ENCODE measurements around the gene S100A10.

Gene S100A10

DNA sequence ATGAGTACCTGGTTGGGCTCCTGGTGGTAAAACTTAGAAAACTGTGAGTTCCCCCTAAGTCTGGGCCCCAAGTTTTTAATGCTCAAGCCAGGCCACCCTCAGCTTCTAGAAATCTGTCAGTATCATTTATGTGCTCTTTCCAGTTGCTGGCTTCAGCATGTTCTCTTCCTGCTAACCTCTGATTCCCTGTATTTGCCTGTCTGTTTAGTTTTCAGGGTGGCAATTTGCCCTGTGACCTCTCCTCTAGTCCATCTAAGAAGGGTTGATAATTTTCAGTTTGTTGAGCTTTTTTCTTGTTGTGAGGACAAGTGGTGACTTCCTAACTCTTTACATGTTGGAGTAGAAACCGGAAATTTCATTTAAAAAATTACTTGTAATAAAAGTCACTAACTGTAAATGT lies 16.0 kb upstream of the S100A10 start:
- DNase-seq, result no peak

DNA sequence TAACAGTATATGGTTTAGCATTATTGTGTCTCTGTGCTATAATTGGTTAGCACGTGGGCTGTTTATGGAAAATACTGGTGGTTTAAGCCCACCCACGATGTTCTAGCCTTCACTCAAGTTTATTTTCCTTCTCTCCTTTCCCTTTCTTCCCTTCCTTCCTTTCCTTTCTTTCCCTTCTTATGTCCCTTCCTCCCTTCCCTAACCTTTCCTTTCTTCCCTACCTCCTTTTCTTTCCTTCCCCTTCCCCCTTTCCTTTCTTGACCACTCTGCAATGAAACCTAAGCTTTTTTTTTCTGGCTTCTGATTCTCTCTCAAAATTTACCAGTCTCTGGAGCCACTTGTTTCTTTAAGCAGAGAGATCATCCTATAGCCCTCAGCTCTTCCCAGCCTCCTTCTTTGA lies 13.4 kb upstream of the S100A10 start:
- no peak for DNase-seq

DNA sequence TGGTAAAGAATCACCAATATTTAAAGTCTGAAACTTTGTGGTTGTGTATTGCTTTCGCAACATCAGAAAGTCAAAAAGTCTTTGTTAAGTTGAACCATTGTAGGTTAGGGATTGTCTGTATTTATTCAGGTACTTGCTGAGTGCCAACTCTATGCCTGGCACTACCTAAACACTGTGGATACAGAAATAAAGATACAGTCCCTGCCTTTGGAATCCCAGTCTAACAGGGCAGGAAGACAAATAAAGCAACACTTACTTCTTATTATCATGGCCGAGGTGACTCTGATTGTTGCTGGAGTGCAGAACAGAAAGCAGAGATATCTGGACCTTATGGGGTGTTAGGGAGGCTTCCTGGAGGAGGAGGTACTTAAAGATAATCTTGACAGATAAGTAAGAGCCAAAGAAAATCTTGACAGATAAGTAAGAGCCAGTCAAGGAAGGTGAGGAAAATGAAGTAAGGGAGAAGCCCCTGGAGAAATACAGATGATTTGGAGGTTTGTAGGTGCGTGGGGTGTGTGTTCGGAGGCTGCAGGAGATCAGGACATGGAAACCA lies 11.8 kb upstream of the S100A10 start:
- DNase-seq, result no peak

DNA sequence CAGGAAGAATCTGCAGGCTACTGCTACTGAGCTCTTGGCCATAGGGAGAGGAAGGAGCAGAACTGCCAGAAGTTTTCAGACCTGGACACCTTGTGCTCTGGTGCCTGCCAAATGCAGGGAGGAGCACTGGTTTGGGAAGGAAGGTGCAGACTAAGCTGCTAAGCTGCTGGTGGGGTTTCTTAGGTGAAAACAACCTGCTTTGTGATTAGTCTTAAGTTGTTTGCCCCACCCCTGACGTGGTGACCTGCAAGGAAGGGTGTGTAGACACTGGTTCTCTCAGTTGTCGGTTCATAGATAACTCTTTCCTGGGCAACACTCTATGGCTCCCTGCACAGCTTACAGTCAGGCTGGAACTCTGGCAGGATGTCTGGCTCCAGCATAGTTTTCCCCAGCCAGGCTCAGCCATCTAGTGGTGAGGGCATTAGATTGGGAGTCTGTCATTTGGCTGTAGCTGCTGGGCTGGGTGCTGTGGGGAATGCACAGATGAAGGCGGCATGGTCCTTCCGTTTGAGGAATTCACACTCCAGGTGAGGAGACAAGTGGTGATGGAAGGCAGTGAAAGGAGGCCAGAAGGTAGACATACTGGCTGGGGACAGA lies 10.3 kb upstream of the S100A10 start:
- DNase-seq, result no peak

DNA sequence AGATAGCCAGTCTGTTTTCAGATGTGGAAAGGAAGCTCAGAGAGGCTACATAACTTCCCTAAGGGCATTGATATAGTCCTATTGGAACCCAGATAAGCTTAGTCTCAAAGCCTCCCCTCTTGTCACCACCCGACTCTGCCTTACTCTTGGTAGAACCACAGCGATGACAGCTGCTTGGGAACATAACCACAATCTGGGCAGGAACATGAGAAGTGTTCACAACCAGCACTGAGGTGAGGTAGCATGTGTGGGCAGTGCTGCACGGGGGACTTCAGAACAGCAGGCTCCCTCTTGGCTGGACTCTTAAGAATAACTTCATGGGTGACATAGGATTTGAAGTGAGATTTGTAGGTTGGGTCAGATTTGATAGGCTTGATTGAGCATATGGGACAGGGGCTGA lies 9.3 kb upstream of the S100A10 start:
- no peak for DNase-seq

DNA sequence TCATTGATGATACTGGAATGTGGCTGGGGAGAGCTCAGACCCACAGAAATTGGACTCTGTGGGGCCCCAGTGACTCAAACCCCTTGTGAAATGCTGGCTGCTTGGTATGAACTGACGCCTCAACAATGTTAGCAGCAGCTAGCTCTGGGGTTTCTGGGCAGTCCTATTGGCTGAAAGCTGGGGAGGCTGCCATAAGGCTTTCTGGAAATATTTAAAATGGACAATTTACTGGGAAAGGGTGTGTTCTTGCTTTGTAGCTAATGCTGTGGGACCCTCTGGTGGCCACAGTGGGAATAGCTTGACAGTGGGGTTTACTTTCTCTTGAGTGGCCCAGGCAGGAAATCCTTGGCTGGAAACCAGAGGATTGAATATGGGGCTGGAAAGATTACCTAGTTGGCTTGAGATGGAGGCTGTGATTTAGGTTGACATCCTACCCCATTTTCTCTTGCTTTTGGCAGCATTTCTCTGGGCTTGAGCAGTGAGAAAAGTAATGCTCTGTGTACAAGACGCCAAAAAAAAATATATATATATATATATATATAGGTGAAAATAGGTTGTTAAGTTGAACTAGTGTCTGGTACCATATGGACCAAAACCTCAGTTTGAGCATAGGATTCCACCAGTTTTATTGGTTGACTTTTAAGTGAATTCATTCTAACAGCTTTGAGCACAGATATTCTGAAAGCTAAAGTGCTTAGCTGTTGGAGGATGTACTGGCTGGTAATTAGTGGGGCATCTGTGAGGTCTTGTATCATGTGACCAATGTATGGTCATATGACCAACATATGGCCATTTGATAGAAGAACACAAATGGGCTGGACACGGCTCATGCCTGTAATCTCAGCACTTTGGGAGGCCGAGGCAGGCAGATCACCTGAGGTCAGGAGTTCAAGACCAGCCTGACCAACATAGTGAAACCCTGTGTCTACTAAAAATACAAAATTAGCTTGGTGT lies 8.2 kb upstream of the S100A10 start:
- peak; percentile 41 for DNase-seq

DNA sequence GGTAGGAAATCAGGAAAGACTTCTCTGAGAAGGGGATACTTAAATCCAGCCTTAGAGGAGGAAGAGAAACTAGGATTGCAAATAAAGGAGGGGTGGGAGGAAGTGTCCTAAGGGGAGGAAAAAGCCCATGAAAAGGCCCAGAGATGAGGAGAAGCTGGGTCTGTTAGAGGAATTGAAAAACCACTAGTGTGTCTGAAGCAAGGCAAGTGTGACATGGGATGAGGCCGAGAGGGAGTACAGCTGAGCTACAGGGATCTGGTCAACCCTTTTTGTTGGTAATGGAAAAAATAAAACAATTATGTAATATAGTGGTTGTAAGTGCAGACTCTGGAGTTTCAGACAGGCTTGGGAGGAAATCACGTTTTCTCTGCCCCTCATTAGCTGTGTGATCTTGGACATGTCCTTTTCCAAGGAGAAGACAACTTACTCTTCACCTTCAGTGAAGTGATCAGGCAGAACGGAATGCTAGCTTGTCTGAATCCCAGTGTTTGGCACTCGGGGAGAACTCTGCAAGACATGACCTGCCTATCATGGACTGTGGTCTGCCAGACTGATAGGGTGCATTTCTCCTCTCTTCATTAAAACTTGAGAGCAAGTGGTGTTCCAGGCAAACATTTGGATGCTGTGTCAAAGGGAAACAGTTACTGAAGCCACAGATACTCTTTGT lies 7.4 kb upstream of the S100A10 start:
- no peak for DNase-seq

DNA sequence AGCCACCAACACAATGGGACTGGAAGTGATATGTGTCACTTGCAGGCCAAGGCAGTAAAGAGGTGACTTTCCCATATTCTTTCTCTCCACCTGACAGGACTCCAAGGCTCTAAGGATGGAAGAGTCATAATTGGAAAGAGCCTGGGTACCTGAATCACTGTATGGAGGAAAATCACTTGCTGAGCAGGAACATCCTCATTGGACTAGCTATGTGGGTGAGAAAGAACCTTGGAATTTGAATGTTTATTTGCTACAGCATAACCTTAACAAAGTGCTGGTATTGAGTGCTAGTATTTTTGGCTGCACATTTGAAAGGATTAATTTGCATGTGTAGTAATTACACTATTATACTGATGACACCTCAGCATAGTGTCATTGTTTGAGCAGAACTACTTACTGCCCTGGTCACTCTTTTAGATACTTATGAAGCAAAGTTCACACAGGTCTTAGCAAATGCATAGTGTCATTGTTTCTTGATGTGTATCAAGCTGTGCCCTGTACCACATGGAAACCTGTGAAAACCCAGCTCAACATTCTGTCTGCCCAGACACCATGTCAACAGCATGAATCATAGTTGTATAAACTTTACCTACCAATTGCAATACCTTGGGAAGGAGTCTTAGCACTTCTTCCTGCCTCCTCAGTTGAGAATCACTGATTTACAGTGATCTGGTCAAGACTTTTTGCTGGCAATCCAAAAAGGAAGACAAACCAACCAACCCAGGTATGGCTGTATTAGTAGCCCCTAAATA lies 5.1 kb upstream of the S100A10 start:
- no peak for DNase-seq

DNA sequence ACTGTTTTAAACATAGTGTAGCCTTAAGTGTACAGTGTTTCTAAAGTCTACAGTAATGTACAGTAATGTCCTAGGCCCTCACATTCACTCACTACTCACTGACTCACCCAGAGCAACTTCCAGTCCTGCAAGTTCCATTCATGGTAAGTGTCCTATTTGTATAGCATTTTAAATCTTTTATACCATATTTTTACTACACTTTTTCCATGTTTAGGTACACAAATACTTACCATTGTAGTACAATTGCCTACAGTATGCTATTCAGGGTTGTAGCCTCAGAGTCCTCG lies 3.6 kb upstream of the S100A10 start:
- no peak for DNase-seq

DNA sequence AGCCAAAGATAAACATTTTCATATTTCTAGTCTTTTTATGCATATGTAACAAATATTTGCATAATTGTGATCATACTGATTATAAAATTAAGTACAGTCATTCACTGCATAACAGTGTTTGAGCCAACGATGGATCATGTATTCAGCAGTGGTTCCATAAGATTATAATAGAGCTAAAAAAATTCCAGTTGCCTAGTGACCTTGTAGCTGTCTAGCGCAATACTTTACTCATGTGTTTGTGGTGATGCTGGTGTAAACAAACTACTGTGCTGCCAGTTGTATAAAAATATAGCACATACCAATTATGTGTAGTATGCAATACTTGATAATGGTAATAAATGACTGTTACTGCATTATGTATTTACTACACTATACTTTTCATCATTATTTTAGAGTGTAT lies 2.1 kb upstream of the S100A10 start:
- no peak for DNase-seq

DNA sequence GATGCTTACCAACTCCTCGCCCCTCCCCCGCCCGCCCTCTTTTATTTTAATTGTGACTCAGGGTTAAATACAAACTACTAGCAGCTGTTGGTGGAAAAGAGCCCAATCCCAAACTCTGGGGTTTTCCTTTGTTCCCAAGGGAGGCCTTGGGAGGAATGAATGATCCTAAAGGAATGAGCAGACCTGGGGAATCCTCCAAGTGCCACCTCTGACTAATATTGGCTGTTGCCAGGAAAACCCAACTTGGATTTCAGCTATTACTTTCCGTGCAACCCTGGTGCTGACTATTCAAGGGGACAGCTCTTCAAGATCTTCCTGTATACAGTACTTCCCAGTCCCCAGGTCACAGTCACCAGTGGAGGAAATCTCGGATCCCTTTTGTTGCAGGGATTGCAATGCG lies 1.3 kb upstream of the S100A10 start:
- no peak for DNase-seq

DNA sequence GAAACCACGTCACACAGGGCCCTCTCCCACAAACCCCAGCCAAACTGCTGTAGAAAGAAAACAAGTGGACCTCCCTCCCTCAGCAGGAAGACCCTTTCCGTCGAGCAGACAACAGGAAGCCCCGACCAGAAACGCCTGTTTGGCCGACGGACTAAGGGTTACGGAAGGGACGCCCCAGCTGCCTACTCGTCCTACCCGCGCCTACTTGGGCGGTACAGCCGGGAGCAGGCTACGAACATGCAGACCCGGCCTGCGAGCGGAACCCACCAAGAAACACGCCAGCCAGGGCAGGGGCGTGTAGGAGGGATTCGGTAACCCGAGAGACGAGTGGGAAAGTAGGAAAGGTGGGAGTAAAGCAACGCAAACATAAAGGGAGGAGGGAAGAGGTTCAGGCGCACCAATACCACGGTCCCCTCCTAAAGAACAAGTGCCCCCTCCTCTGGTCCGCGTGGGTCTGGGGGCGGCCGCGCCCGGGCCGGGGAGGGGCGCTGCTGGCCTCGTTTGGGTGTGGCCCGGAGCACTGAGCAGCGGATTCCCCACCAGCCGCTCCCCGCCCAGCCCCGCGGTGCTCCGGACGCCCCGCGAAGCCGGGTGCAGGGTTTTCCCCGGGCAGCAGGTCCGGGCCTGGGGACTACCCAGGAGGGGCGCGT lies 450 bp downstream of the S100A10 start:
- no peak for DNase-seq

DNA sequence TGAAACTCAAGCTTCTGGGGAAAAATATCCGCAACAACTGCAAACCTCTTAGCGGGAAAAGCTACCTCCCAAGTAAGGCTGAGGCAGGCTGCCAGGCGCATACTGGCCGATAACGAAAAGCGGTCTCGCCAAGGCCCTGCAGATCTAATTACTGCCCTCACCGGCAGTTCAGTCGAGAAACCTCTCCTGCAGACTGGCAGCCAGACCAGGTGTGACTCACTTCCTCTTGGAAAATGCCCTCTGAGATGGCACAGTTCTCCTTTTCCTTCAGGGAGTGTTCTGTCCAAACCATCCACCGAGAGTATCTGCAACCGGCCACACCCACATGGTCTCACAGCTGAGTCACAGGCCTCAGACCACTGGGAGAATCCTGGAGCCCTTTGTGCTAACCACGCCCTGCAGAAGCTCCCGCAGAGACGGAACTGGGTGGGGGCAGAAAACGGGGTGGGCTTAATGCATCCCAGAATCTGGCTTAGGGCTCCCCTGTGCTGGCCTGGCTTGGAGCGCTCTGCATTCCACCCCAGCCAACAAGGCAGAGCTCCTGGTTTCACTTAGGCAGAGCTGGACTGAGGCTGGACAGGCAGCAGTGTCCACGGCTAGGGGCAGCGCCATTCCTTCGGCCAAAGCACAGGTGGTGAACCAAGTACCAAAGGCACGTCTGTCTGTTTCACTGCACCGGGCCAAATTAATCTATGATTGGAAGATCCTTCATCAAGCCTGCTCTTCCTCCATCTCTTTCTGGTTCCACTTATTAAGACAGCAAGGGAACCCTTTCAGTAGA lies 1.2 kb downstream of the S100A10 start:
- no peak for DNase-seq

DNA sequence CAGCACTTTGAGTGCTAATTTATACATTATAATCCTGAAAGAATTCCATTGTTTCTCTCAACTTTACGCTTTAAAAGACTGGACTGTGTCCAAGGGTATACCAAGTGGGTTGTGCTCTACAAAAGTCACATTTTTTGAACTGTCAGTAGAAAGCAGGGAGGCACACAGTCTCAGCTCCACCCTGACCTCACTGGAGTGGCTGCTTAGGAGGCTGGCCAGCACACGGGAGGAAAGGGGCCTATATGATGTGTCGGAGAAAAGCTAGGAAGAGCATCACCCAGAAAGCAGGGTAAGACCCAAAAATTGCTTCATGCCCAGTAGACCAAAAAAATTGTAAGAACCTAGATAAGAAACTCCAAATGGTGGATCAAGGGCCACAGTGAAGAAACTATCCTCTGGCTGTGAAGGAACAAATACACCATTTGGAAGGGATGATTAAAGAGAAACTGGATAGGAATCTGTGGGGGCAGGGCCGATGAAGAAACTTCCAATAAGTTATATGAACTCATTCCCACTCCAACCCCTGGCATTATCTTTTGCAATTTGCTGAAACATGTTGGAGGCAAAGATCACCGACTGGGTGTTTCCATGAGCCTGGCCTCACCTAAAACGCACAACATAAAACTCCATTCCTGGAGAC lies 1.9 kb downstream of the S100A10 start:
- DNase-seq, result no peak

DNA sequence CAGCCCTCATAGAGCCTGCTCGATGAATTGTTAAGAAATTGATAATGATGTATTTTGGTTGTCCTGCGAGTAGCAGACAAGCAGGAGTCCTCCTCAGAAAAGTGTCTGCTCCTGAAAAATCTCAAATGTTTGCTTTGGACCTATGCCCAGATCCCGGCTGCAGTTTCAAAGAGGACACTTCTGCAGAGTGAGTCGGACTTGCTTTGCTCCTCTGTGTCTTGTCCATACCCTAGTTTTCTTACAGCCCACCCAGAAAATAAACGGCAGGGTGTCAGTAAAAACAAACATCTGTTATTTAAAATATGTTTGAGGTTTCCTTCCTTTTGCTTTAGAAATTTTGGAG lies 2.8 kb downstream of the S100A10 start:
- no peak for DNase-seq

DNA sequence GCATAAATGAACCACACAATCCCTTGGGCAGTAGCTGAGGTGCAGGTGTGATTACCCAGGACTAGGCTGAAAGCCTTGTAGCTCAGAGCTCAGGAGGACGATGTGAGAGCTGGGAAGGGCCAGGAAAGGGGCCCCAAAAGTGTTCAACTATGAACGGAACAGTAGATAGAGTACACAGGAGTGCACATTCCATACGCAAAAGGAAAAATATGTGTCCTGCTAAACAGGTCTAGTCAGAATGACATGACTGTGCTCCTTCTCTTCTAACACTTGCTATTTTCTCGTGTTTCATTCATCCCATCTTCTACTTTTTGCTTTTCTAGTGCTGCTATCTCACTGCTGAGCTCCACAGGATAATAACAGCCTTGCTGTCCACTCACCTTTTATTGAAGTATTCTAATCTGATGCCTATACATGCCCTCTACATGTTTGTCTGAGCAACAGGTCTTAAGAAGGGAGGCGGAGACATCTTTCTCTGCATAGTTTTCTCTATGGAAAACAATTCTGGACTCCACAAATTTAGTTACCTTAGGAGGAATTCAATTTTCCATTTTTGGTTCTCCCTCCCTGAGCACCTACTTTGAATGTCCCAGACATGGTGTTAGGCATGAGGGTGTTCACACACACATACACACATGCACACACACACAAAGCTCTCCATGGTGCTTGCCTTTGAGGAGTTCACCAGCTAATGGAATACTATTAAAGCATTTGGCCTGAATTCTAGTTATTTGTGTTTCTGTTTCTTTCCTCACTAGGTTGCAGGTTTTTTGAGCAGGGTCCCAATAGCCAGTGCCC lies 3.4 kb downstream of the S100A10 start:
- DNase-seq, result no peak

DNA sequence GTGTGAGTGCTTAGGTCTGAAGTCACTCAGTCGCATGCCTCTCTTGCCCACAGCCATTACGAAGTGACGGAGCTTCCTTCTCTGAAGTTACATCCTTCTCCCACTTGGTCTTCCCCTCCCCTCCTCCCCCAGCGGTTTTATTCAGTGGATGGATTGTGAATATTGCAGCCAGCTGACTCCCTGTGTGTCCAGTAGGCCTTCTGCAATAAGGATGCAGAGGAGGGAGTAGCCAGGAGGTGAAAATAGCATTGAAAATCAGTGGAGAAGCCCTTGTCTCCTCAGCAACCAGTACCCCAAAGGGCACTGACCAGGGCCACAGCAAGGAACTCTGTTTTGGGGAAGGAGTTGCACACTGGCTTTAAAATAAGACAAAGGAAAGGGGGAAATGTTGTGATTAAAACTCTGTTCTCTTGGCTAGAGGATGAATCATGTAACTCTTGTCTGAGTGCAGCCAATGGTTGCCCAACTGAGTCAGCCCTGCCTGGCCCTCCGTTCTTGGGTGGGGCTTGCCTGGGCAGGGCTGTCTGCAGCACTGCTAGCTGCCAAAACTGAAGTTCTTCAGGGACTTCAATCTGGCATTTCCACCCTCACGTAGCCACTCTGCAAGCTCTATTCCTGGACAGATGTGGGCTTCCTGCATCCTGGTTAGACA lies 4.3 kb downstream of the S100A10 start:
- DNase-seq, result no peak

DNA sequence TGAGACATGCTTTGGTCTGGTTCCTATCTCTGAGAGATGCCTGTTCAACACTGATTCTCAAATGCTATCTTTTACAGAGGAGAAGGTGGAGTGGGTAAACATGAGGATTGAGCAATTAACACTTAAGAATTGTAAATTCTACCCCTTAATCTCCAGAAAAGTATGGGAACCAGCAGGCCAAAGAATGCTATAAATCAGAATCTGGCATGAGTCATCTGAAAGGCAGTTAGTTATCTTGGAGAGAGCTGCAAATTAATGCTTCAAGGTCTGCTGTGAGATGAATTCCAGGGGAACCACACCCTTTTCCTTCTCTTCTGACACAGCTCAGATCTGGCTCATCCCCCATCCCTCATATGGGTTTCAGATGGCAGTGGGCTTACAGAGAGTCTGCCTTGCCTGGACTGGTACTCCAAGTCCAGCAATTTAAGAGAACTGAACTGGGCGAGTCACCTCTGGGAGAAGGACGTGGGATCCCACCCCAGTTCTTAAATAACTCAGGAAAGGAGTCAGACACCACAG lies 5.2 kb downstream of the S100A10 start:
- DNase-seq, result no peak

DNA sequence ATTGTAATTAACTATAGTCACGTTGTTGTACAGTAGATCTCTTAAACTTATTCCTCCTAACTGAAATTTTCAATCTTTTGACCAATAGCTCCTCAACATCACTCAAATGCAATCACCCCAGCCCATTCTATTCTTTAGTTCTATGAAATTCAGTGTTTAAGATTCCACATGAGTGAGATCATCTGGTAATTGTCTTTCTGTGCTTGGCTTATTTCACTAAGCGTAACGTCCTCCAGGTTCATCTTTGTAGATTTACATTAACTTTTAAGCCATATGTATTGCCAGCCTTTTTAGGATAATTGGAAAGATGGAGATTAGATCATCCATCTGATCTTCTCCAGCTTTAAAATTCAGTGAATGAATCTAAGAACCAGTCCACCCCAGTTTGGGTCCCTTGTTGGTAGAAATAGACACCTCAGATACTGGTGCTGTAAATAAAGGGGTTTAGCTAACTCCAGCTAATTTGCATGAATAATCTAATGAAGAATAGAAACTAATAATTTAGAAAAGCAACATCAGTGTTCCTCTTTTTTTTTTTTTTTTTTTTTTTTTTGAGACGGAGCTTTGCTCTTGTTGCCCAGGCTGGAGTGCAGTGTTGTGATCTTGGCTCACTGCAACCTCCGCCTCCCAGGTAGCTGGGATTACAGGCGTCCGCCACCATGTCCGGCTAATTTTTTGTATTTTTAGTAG lies 7.0 kb downstream of the S100A10 start:
- no peak for DNase-seq
